ENCODE data around the gene PZP.
"Not testable (repeated sequence)": the region's sequence is repeated elsewhere in the genome, so short reads cannot be mapped to it uniquely, and the experiment has no call there.

The PZP gene

DNA sequence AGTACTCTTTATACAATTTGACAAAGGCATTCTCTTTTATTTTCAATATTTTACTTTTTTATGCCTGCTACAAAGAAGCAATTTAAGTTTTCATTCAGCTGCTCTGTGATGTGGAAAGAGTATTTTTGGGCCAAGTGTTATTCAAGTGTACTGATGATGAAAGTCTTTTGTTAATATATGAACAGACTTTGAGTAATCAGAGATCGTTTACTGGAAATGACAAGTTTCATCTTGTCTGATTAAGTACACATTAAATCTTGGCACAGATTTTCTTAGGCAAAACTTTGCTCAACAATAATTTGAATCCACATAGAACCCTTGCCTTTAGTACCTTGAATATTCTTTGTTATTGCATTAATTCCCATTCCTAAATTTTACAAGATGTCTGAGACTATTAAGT is 13.3 kb upstream of the PZP start:
- Histone ChIP-seq H3K4me3 (replicated peaks; ENCODE audit: insufficient read depth, low read length) (no peak overlapping the region), H3K27ac (replicated peaks) (no peak overlapping the region), H3K27me3 (ENCODE audit: insufficient read depth, poor library complexity, severe bottlenecking) (no peaks in the 10 kb centered on the region)
- no peak for DNase-seq (ENCODE audit: low read depth in 1 of 2, low spot score in 1 of 2)
- TF ChIP-seq SPI1 (IDR thresholded peaks at IDR 0.05; ENCODE audit: borderline replicate concordance, low read depth), result no peak
- TF ChIP-seq, protein P1, sequence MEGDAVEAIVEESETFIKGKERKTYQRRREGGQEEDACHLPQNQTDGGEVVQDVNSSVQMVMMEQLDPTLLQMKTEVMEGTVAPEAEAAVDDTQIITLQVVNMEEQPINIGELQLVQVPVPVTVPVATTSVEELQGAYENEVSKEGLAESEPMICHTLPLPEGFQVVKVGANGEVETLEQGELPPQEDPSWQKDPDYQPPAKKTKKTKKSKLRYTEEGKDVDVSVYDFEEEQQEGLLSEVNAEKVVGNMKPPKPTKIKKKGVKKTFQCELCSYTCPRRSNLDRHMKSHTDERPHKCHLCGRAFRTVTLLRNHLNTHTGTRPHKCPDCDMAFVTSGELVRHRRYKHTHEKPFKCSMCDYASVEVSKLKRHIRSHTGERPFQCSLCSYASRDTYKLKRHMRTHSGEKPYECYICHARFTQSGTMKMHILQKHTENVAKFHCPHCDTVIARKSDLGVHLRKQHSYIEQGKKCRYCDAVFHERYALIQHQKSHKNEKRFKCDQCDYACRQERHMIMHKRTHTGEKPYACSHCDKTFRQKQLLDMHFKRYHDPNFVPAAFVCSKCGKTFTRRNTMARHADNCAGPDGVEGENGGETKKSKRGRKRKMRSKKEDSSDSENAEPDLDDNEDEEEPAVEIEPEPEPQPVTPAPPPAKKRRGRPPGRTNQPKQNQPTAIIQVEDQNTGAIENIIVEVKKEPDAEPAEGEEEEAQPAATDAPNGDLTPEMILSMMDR (IDR thresholded peaks at IDR 0.05; ENCODE audit: insufficient read depth, low read length), result no peak
- TF ChIP-seq POLR2AphosphoS5 (IDR thresholded peaks at IDR 0.05; ENCODE audit: low read depth), result no peak
- TF ChIP-seq GABPA (IDR thresholded peaks at IDR 0.05; ENCODE audit: low read depth), result no peak
- TF ChIP-seq, protein P2, sequence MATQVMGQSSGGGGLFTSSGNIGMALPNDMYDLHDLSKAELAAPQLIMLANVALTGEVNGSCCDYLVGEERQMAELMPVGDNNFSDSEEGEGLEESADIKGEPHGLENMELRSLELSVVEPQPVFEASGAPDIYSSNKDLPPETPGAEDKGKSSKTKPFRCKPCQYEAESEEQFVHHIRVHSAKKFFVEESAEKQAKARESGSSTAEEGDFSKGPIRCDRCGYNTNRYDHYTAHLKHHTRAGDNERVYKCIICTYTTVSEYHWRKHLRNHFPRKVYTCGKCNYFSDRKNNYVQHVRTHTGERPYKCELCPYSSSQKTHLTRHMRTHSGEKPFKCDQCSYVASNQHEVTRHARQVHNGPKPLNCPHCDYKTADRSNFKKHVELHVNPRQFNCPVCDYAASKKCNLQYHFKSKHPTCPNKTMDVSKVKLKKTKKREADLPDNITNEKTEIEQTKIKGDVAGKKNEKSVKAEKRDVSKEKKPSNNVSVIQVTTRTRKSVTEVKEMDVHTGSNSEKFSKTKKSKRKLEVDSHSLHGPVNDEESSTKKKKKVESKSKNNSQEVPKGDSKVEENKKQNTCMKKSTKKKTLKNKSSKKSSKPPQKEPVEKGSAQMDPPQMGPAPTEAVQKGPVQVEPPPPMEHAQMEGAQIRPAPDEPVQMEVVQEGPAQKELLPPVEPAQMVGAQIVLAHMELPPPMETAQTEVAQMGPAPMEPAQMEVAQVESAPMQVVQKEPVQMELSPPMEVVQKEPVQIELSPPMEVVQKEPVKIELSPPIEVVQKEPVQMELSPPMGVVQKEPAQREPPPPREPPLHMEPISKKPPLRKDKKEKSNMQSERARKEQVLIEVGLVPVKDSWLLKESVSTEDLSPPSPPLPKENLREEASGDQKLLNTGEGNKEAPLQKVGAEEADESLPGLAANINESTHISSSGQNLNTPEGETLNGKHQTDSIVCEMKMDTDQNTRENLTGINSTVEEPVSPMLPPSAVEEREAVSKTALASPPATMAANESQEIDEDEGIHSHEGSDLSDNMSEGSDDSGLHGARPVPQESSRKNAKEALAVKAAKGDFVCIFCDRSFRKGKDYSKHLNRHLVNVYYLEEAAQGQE (IDR thresholded peaks at IDR 0.05; ENCODE audit: insufficient replicate concordance, low read depth), result no peak

DNA sequence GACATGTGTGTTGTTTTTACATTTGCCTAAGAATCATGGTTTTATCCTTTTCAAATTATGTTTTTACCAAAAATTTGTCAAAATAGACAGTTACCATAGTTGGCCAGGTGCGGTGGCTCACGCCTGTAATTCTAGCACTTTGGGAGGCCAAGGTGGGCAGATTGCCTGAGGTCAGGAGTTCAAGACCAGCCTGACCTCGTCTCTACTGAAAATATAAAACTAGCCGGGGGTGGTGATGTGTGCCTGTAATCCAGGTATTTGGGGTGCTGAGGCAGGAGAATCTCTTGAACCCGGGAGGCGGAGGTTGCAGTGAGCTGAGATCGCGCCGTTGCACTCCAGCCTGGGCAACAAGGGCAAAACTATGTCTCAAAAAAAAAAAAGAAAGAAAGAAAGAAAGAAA is 12.8 kb upstream of the PZP start:
- not testable (repeated sequence) for H3K27ac ChIP-seq (replicated peaks); H3K27me3 ChIP-seq (ENCODE audit: insufficient read depth, poor library complexity, severe bottlenecking); H3K4me3 ChIP-seq (replicated peaks; ENCODE audit: insufficient read depth, low read length); DNase-seq (ENCODE audit: low read depth in 1 of 2, low spot score in 1 of 2)

DNA sequence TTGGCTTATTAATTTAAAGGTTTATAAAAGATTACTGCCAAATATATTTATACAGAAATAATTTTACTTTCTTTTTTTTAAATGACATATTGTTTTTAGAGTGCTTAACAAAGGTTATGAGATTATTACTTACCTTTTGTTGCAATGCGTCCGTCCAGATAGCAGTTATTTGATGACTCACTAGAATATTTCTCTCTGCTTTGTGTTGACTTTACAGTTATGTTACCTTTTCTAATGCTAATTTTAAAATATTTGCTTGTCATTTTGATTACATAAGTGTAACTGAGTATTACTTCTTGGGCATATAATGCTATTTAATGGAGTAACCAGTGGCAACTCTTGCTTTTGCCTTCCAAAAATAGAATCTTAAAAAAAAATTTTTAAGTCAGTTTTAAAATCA is 6.3 kb upstream of the PZP start:
- TF ChIP-seq, protein P1 (IDR thresholded peaks at IDR 0.05; ENCODE audit: insufficient read depth, low read length), result no peak
- TF ChIP-seq POLR2AphosphoS5 (IDR thresholded peaks at IDR 0.05; ENCODE audit: low read depth), result no peak
- TF ChIP-seq GABPA (IDR thresholded peaks at IDR 0.05; ENCODE audit: low read depth), result no peak
- TF ChIP-seq, protein P2 (IDR thresholded peaks at IDR 0.05; ENCODE audit: insufficient replicate concordance, low read depth), result no peak
- TF ChIP-seq SPI1 (IDR thresholded peaks at IDR 0.05; ENCODE audit: borderline replicate concordance, low read depth), result no peak
- H3K4me3 ChIP-seq (replicated peaks; ENCODE audit: insufficient read depth, low read length), result no peak overlapping the region
- no peaks in the 10 kb centered on the region for H3K27me3 ChIP-seq (ENCODE audit: insufficient read depth, poor library complexity, severe bottlenecking)
- no peak for DNase-seq (ENCODE audit: low read depth in 1 of 2, low spot score in 1 of 2)
- H3K27ac ChIP-seq (replicated peaks), result no peak overlapping the region

DNA sequence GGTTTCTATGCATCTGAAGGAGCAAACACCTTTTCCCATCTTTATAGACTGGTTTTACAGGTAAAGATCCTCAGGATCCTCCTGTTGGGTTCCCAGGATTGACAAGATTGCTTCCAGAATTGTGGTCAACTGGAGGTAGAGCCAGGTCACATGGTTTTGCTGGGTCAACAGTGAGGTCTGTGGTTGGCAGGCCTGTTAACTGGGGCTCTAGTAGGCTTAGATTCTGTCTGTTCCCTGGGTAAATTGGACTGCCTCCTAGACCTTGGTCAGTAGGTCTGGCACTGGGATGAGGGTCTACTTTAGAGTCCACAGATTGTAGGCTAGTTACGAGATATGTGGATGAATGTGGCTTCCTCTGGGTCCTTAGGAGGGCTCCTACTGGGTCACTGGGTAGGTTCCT is 3.5 kb upstream of the PZP start:
- no peak overlapping the region for H3K4me3 ChIP-seq (replicated peaks; ENCODE audit: insufficient read depth, low read length)
- TF ChIP-seq, protein P1 (IDR thresholded peaks at IDR 0.05; ENCODE audit: insufficient read depth, low read length), result no peak
- no peaks in the 10 kb centered on the region for H3K27me3 ChIP-seq (ENCODE audit: insufficient read depth, poor library complexity, severe bottlenecking)
- DNase-seq (ENCODE audit: low read depth in 1 of 2, low spot score in 1 of 2), result no peak
- H3K27ac ChIP-seq (replicated peaks), result no peak overlapping the region
